GM18870 (cell line): ENCODE measurements around the gene FOSL2.

Experiments
- ATAC-seq: cut with Tn5 transposase; IDR thresholded peaks from one replicate; pipeline ENCODE4 v1.9.1; 2021; ENCODE audit warnings: moderate library complexity; ENCODE audit not compliant: unreplicated experiment

FOSL2 gene

DNA sequence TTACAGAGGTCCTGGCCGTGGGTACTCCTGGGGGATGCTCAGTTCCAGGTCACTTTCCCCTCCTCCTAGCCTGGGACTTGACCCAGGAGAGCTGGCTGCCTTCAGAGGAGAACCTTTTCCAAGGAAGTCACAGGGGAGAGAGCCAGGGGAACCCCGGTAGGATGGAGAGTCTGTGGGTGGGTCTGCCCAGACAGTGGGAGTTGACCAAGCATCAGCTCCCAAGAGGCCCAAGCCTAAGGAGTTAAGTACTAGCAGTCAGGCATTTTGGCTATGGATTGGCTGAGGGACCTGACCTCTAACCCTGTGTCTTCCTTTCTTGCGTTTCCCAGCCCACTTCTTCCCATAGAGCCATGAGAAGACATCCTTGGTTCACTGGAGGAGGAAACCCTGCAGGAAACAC is 54.4 kb downstream of the FOSL2 start:
- no peak for ATAC-seq

DNA sequence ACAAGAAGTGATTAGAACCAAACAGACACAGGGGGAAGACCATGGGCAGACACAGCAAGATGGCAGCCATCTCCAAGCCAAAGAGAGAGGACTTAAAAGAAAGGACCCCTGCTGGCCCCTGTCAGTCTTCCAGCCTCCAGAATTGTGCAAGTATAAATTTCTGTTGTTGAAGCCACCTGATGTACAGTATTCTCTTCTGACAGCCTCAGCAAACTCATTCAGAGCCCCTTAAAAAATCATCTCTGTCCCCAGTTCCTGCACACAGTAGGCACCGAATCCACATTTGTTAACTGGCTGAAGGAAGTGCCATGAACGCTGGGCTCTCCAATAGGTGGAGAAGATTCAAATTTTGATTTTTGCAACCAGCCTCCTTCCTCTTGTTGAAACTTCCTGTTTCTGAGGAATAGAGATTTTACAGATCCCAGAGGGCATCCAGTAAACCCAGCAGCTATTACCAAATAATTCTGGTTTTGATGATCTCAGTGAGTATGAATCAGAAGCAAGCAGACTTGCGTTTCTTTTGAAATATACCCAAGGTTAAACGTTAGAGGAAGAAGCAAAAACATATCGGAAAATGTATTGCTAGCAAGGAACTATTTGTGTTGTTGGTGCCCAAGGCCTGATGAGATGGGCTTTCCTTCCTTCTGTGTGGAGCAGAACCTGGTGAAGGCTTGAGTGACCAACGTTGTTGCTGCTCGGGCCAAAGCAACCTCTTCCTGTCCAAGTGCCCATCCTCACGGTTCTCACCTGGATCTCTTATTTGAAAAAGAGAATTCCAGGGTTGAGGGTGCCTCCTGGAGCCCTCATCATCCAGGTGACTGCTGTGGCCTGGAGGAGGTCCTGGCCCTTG is 55.5 kb downstream of the FOSL2 start:
- no peak for ATAC-seq

DNA sequence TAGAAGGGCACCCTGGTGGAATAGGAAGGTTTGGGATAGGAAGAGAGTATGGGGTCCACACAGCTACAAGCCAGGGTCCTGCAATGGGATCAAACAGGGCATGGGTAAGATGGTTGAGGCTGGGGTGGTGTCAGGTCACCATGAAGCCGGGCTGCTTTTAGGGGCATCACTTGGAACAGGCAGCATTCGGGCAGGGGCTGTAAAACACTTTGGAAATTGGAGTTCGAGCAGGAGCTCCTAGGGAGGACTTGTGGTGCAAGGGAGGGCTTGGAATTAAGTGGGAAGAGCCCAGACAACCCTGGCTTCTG is 56.1 kb downstream of the FOSL2 start:
- ATAC-seq = no peak

DNA sequence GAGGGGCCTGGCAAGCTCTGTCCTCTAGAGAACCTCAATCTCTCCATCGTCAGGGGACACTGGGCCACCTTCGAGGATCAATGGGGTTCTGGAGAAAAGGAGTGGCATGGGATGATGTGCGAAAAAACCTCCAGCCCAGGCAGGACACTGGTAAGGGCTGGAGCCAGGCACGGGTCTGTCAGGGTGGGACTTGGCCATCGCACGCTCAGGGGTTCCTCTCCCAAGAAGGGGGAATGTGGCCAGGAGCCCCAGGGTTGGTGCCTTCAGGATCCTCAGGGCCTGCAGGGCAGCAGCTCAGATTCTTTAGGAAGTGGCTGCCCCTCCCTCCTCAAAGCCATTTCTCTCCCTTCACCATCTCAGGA is 56.4 kb downstream of the FOSL2 start:
- ATAC-seq = no peak

DNA sequence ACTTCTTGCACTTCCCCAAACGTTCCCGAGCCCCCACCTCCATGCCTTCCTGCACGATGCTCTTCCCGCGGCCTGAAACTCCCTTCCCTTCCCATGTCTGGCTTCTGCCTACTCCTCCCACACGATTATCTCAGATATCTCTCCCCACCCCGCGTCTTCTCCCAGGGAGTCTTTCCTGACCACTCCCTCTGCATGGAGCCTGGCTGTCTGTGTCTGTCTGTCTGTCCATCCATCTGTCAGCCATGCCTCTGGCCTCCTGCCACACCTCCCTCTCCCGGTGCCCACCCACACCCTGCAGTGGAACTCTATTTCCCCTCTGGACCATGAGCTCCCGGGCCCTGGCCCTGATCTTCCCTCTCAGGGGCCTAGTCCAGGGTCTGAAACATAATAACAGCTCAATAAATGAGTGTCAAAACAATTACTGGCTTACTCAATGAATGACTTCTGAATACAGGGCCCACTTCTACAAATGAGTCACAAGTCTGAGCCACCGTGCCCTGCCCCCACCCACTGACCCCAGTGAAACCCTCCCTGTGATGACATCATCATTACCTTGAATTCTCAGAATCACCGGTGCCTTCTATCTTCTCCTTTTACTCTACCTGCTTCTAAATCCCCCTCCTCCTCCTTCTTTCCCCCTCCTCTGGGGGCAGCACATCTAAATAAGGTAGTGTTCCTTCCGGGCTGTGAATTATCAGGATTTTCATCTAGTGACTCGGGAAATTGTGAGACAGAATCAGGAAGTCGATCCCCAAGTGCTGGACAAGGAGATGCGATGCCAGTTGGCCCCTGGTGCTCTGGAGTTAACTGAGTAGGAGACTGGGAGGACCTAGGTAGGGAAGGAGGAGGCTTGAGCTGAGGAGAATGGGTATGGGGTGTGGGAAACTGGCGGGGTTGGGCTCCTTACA is 57.1 kb downstream of the FOSL2 start:
- no peak for ATAC-seq

DNA sequence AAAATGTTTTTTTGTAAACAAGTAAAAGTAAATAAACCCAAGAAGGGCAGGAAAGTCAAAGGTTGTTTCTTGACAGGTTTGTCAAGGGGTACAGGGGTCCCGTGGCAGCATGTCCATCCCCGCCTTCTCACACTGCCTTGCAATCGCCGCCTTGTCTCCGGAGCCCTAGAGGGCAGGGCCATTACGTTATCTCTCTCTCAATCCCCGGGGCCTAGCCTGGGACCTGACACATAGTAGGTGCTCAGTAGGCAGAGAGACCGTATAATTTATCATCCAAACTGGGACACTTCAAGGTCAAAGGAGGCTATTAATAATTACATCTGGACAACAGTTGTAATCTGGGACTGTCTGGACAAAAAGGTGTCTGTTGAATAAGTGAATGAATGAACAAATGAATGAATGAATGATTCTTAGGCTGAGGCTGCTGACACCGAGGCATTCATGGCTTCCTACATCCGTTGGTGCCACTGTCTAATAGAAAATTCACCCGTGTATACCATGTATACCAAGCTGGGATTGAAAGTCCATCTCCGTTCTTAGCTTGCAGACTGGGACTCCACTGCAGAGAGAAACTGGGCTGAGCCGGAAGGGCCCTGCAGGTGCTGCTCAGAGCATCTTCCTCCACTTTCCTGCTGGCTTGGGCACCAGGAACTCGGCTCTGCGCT is 58.4 kb downstream of the FOSL2 start:
- no peak for ATAC-seq

DNA sequence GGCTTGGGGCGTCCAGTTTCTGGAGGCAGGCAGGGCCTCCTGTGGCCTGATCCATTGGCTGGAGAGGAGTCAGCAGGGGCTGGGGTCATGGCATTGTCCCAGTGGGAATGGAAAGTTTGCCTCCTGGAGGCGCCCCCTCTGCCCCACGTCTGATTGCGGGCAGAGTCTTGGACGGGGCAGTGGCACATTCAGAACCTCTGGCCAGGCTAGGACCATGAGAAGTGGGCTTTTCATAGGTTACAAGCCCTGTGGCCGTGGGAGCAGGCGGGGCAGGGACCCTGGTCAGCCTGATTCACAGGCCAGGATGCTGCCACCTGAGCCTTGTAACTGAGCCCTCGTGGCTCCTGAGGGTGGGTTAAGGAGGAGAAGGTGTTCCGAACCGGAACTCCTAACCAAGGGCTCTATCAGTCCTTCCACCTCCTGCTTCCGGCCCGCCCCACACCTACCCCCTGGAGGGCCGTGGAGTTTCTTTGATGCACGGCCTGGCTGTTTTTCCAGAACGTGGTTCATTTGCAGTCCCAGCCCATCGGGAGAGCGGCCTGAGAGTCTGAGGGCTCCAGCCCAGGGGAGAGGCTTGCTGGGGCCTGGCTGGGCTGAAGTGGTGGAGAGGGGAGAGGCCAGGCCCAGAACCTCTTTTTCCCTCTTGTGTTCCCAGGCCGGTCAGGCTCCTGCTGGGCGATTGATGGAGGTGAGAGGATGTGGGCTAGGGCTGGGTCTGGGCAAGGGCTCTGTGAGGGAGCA is 59.3 kb downstream of the FOSL2 start:
- ATAC-seq = no peak

DNA sequence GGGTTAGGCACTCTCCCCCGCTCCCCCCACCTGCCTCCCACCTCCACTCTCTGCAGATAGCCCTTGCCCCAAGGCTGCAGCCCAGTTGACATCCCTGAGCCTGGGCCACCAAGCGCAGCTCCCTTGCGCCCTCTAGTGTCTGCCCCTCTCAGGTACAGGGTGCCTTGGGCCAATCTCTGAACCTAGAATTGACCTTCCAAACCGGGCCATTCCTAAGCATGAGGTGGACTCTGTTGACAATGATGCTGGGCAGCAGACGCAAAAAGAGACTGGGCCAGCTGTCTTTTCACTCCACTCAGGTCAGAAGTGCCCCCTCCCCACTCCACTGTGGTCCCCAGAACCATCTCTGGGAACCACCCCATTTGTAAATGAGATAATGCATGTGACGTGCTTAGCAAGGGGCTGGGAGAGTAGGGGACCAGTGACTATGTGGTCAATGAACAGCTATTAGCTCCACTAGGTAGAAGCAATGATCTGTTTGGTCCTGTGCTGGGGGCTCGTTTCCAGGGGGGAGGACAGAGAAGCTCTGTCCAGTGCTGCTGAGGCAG is 60.0 kb downstream of the FOSL2 start:
- no peak for ATAC-seq

DNA sequence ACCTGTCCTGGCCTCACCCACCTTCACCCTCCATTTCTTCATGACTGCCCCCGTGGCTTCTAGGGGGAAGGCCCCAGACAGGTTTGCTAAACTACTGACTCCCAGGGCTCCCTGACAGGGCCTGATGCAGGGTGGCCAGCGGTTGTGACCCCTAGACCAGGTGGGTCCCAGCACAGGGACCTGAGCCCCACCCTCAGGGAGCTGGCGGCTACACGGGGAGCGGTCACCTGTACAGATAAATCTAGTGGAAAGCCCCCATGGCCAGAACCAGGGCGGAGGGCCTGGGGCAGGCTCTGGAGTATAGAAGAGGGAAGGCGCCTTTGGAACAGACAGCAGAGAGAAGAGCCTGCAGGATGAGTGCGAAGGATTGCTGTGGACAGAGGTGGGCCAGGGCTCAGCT is 60.7 kb downstream of the FOSL2 start:
- ATAC-seq = no peak

DNA sequence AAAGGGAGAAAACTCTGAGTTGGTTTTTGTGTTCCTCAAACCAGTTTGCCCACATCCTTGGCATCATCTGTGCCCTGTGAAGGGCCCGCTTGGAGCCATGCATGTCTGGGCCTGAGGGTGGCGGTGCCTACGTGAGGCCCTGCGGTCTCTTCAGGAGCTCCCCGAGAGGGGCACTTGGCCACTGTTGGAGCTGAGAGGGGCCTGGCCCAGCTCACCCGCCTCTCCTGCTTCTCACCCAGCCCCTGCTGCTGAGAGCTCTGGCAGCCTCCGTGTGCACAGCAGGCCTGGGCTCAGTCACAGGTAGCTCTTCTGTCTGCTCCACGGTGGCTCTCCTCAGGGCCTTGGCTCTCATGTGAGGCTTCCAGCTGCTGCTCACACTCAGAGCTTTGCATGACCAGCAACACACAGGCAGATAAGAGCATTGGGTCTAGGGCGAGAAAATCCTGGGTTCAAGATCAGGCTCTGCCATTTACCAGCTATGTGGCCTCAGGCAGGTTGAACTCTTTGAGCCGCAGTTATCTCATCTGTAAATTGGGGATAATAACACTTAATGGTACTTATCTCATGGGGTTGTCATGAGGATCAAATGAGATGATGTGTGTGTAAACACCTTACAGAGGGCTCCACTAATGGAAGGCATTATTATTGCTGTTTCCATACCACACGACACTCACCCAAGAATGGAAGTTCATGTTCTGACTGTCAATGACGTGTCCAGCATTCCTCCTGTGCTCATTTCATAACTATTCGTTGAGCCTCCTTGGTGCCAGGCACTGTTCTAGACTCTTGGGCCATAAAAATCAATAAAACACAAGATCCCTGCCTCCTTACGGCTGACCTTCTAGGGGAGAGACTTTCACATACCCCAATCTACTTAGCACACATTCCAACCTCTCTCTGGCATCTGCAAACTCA is 61.6 kb downstream of the FOSL2 start:
- ATAC-seq = no peak

DNA sequence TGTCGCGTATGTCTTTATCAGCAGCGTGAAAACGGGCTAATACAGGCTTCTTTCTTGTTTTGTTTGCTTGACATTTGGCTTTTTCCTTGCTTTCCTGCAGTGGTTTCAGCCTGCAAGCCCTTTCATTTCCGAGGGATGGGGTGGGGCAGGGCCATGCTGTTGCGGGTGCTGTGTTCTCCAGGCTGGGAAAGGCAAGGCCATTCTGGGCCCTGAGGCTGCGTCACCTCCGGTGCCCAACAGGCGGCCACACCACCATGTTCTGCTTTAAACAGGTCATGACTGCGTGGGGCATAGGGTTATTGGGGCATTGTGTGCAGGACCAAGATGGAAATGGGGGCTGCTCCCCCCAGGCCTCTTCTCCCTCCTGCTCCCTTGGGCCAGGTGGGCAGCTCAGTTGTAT is 64.6 kb downstream of the FOSL2 start:
- ATAC-seq = no peak

DNA sequence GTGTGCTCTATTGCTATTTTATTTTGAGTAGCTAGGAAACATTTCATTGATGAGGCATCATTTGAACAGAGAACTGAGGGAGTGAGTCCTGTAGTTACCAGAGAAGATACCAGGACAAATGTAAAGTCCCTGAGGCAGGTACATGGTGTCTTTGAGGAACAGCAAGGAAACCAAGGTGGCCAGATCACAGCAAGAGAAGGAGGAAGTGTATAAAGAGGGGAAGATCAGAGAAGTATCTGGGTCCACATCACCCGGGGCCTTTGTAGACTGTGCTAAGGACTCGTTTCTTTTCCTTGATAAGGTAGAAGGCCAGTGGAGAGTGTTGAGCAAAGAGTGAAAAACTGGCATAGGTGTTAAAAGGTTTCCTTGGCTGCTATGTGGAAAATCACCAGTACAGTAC is 68.4 kb downstream of the FOSL2 start:
- ATAC-seq = no peak

DNA sequence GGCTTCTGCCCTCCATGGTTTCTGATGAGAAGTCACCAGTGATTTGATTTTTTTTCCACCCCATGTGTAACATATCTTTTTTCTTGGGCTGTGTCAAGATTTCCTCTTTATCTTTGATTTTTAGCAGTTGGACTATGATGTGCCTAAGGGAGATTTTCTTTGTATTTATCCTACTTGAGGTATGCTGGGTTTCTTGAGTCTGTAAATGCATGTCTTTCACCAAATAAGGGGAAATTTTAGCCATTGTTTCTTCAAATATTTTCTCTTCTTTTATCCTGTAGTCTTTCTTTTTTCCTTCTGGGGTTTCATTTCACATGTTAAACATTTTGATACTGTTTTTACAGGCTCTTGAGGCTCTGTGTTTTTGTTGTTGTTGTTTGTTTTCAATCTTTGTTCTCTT is 69.5 kb downstream of the FOSL2 start:
- ATAC-seq = no peak

DNA sequence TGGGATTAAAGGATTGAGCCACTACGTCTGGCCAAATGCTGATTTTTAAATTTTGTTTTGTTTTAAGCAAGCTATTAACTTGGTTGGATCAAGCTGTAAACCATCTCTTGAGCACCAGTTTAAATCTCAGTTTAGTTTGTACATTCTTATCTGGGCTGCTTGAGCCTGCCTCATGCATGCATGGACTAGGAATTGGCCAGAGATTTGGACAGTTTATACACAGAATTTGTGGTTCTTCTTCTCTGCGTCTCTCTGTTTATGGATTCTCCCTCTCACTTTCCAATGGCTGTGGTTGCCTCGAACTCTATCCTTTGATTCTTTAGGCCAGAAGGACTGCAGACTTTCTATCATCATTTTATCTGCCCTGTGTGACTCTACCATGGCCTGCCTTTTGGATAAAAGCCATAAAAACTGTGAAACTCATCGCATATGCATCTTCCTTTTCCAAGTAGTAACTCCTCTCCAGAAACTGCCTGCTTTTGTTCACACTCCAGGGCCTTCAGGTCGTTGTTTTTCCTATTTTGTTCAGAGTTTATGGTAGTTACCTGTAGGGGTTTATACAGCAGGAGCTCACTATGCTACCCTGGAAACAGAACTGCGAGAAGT is 70.7 kb downstream of the FOSL2 start:
- ATAC-seq = no peak

DNA sequence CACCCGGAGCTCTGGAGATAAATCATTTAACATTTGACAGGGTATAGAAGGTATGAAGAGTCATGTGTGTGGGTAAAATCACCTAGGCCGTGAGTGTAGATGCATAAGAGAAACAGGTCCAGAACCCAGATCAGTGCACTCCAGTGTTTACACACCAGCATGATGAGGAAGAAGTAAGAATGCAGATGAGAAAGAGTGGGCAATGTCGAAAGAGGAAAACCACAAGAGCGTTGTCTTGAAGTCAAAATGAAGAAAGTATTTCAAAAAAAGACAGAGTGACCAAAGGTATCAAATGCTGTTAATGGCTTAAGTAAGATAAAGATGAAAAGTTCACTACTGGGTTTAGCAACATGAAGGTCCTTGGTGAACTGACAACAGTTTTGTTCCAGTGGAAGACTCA is 71.2 kb downstream of the FOSL2 start:
- no peak for ATAC-seq

DNA sequence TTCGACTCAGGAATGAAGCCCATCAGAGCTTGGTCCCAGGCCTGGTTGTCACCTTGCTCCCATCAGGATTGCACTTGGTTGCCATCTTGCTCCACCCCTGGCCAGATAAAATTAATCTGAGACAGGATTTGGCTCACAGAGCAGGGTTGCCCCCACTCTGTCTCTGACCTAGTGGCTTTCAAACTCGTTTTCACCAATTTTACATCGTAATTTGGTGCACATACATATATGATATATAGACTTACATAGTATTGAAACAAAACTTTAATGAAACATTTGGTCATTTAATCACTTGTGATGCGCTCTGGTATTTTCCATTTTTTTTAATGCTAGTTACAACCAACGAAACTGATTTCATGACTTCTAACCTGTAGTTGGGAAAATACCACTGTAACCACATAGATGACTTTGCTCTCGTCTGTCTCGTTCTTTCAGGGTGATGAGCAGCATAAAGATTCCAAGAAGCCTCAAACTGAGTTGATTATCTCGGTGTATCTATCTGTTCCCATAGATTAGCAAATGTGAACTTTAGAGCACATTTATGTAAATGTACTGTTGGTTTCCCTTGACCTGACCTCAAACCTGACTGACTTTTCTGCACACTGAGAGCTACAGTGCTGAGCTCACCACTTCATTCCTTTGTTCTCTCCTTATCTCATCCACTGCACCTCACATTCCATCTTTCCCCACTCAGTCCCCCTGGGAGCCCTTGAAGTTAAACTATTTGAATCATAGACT is 72.7 kb downstream of the FOSL2 start:
- no peak for ATAC-seq
